Right cardiac atrium (tissue), 5 donors: Measurements from ENCODE around the gene TRIM10. TPM values are rescaled to one million over a fixed set of nuclear protein-coding genes. Genes with fewer than 3 reads are reported as not detected.
"Not testable (repeated sequence)": the region's sequence is repeated elsewhere in the genome, so short reads cannot be mapped to it uniquely, and the experiment has no call there.

Source experiments
- ATAC-seq, 2 donors: fragments of 200-7000 bp; cut with Tn5 transposase; one replicate each; pipeline versions ENCODE4 v1.8.0 to v1.9.1; 2020; ENCODE audit warnings: moderate library complexity in 2 of 2, mild to moderate bottlenecking in 1 of 2
- DNase-seq, 3 donors: peaks; one replicate each; pipeline ENCODE4 v3.0.0-alpha.2; 2020
- H3K27ac ChIP-seq: one replicate; pipeline ENCODE4 v1.5.1; 2013; ENCODE audit warnings: mild to moderate bottlenecking, low read length, control low read depth, moderate library complexity
- H3K27me3 ChIP-seq: one replicate; pipeline ENCODE4 v1.6.1; 2013; ENCODE audit not compliant: control insufficient read depth, insufficient read depth
- H3K4me1 ChIP-seq: one replicate; pipeline ENCODE4 v1.6.1; 2013; ENCODE audit warnings: low read length; ENCODE audit not compliant: control insufficient read depth, insufficient read depth
- H3K4me3 ChIP-seq: one replicate; pipeline ENCODE4 v1.5.1; 2013; ENCODE audit warnings: low read length, control low read depth
- H3K9me3 ChIP-seq: one replicate; pipeline ENCODE4 v1.6.1; 2013; ENCODE audit warnings: low read length; ENCODE audit not compliant: control insufficient read depth
- WGBS: extraction: QIAGEN DNeasy Blood & Tissue Kit; methylation state at CpG from one replicate; pipeline ENCODE4 v1.1.7; 2013; 5-methylcytosine and 5-hydroxymethylcytosine counted together
- intact Hi-C, 4 donors: fragments of 100-400 bp; cut with DNase I; formaldehyde crosslinking; loops; one replicate each; pipeline versions ENCODE4 v1.11.0 to v1.14.0; 2022 to 2023
- polyA plus RNA-seq: library from polyadenylated mRNA; stranded (reverse); fragments of 200-250 nt; gene quantifications from one replicate; pipeline ENCODE4 v1.2.3, GENCODE V29; 2013
- total RNA-seq, 4 donors: library from RNA; stranded (reverse); fragmentation: NEBNext Ultra II Directional; extraction: Animal tissue kit (Norgen Biotek cat#: 25700); gene quantifications; one replicate each; pipeline ENCODE4 v1.2.1, GENCODE V29; 2021
- donor health status: healthy with polysubstance abuse.
- donor health status: DM: no; HTN: yes; CAD: no.
- donor health status: DM: no; HTN: no; CAD: no.
- donor health status: DM: no; HTN: yes; CAD: no; lungs with severe emphysema.
- donor health status: DM: yes; HTN: yes; CAD: no.

TRIM10 gene
- total and polyA plus RNA-seq, 5 donors, result not detected

DNA sequence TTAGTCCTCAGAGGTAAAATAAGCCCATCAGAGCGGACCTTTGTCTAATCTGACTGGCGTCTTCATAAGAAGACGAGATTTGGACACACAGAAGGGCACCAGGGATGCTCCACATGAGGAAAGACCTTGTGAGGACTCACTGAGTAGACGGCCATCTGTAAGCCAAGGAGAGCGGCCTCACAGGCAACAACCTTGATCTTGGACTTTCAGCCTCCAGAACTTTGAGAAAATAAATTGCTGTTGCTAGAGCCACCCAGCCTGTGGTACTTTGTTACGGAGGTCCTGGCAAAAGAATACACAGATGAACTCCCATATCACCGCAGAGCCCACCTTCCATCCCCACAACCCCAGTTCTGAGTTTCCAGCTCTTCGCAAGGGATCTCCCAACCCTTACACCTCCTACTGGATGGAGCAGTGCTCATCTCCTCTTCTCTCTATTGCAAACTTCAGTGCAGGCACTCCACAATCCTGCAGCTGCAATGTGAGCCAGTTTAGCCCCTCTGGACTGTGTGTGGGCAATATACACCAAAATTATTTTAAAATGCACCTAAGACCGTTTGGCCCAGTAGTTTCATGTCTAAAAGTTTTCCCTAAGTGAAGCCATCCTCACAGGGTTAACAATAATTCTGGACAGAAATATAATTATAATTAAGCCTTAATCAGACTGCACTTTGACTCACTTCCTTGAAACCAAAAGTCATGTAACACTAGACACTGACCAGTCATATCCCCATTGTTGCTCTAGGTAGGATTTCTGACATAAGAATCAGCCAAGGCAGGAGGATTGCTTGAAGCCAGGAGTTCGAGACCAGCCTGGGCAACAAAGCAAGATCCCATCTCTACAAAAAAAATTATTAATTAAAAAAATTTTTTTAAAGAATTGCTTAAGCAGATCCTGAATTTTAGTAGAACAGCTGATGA is 39.3 kb downstream of the TRIM10 start:
- WGBS, result 76% methylated on average over 10 of the region's 10 CpGs
- intact Hi-C loops, result no loop called here
- Histone ChIP-seq H3K4me1 (no peaks in the 10 kb centered on the region), H3K27me3 (no peaks in the 10 kb centered on the region), H3K27ac (no peak overlapping the region), H3K4me3 (no peak overlapping the region), H3K9me3 (no peaks in the 10 kb centered on the region)
- DNase-seq (no peak), ATAC-seq (no peak)

DNA sequence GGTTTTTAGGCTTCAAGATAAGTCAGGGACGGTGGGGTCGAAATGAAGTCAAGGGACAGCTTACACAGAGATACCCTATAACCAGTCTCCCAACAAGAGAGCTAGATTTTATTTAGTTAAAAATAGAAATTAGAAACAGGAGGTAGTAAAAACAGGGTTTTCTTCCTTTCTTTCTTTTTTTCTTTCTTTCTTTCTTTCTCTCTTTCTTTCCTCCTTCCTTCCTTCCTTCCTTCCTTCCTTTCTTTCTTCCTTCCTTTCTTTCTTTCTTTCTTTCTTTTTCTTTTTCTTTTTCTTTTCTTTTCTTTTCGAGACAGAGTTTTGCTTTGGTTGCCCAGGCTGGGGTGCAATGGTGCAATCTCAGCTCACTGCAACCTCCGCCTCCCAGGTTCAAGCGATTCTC is 42.3 kb downstream of the TRIM10 start:
- H3K27ac ChIP-seq, ATAC-seq, H3K27me3 ChIP-seq, H3K4me1 ChIP-seq, intact Hi-C loops, H3K4me3 ChIP-seq, DNase-seq, H3K9me3 ChIP-seq: not testable (repeated sequence)
- WGBS, result 83% methylated on average over 5 of the region's 5 CpGs

GRCh38 chr6:30116724-30117123 is 44.3 kb downstream of the TRIM10 start:
- Histone ChIP-seq H3K4me3 (no peak overlapping the region), H3K9me3 (no peaks in the 10 kb centered on the region), H3K27me3 (peaks cover 2% of the 10 kb centered on the region), H3K4me1 (no peaks in the 10 kb centered on the region), H3K27ac (no peak overlapping the region)
- WGBS, result 75% methylated on average over 6 of the region's 6 CpGs
- DNase-seq (no peak), ATAC-seq (no peak)
- intact Hi-C loops, result no loop called here

DNA sequence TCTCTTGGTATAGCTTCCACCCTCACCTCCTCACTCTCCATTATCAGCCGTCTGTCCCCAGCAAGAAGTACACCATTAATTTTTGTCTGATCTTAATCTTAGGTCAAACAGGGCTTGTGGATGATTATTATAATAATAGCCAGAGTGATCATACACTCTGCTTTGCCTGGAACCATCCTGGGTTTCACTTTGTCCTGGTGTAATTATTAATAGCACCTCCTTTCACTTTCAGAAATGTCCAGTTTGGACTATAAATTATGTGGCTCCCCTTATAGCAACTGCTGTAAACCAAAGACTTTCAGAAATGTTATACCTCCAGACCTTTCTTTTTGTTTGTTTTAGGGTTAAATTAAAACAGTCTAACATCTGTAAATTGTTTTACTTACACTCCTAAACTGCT is 47.2 kb downstream of the TRIM10 start:
- intact Hi-C loops, result no loop called here
- WGBS, result 67% methylated on average over 1 of the region's 1 CpG

DNA sequence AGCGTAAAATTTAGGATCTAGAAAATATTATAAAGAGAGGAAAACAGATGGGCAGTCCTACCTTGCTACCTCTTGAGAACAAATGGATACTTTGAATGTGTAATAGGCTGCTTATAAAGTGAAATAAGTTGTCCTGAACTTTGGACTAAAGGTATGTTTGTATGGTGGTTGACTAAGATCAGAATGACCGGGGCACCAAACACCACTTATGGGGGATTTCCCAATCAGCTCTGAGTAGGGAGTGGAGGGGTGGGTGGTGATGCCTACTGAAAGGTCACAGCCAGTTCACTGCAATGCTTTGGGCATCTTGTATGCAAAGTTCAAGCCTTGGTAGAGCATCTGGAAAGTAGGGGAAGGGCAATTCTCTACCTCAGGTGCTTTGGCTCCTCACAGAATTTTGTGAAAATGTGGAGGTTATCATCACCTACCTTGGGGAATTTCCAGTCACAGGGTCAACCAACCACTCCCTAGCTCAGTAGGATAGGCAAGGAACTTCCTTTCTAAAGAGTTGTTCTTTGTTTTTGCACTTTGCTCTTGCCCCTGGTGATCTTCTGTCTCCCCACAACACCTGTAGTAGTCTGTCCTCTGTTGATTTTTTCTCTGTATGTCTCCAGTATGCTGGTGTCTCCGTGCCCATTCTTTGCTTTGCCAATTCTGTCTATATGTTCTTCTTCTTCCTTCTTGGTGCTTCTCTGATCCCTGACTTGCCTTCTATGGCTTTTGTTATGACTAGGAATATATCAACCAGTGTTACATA is 47.8 kb downstream of the TRIM10 start, which contains the start of gene TRIM31:
TRIM31 (minus strand) TSS at position 88 of the 757 bp plus-strand sequence. CDS start 285 bp downstream, outside the sequence.
- intact Hi-C loops, result no loop called here
- ATAC-seq (no peak), DNase-seq (no peak)
- Histone ChIP-seq H3K27me3 (peaks cover 2% of the 10 kb centered on the region), H3K4me1 (no peaks in the 10 kb centered on the region), H3K9me3 (no peaks in the 10 kb centered on the region), H3K27ac (no peak within 1 kb of the TSS), H3K4me3 (no peak within 1 kb of the TSS)
- 78% methylated on average over 3 of the region's 3 CpGs for WGBS

More for the DNA sequence above, 47.2 kb downstream of the TRIM10 start:
- Histone ChIP-seq H3K4me3 (no peak overlapping the region), H3K27me3 (peaks cover 2% of the 10 kb centered on the region), H3K27ac (no peak overlapping the region), H3K4me1 (no peaks in the 10 kb centered on the region), H3K9me3 (no peaks in the 10 kb centered on the region)
- ATAC-seq (no peak), DNase-seq (no peak)

GRCh38 chr6:30112402-30112994 is 48.5 kb downstream of the TRIM10 start:
- DNase-seq (no peak), ATAC-seq (no peak)
- Histone ChIP-seq H3K4me1 (no peaks in the 10 kb centered on the region), H3K9me3 (no peaks in the 10 kb centered on the region), H3K27ac (no peak overlapping the region), H3K4me3 (no peak overlapping the region), H3K27me3 (peaks cover 2% of the 10 kb centered on the region)
- 76% methylated on average over 10 of the region's 10 CpGs for WGBS
- intact Hi-C loops, result no loop called here

- ATAC-seq, result no peak
- WGBS, result 30% methylated on average over 27 of the region's 27 CpGs
Observed at GRCh38 chr6:30111266-30111856, 49.6 kb downstream of the TRIM10 start.

GRCh38 chr6:30104661-30105060 is 56.4 kb downstream of the TRIM10 start:
- Histone ChIP-seq H3K4me1 (peaks cover 2% of the 10 kb centered on the region), H3K27ac (no peak overlapping the region), H3K9me3 (no peaks in the 10 kb centered on the region), H3K4me3 (no peak overlapping the region), H3K27me3 (no peaks in the 10 kb centered on the region)
- DNase-seq, result no peak
- no peak for ATAC-seq
- intact Hi-C loops, result loop anchor here in 1 of 4 donors (5.0 kb wide), 1 partner anchor 37 kb away; the partner anchor contains the start of gene PPP1R11
- WGBS, result 86% methylated on average over 2 of the region's 2 CpGs

More at GRCh38 chr6:30111266-30111856, 49.6 kb downstream of the TRIM10 start:
- intact Hi-C loops, result no loop called here
- no peaks in the 10 kb centered on the region for H3K4me1 ChIP-seq
- H3K9me3 ChIP-seq, result no peaks in the 10 kb centered on the region
- no peak overlapping the region for H3K27ac ChIP-seq
- no peak overlapping the region for H3K4me3 ChIP-seq
- DNase-seq, result no peak
- H3K27me3 ChIP-seq, result peaks cover 2% of the 10 kb centered on the region

GRCh38 chr6:30103872-30104179 is 57.2 kb downstream of the TRIM10 start:
- no peak for ATAC-seq
- Histone ChIP-seq H3K4me1 (peaks cover 2% of the 10 kb centered on the region), H3K27ac (no peak overlapping the region), H3K27me3 (no peaks in the 10 kb centered on the region), H3K4me3 (peak overlapping the region; percentile 49), H3K9me3 (no peaks in the 10 kb centered on the region)
- DNase-seq, result no peak
- WGBS, result 45% methylated on average over 3 of the region's 3 CpGs
- intact Hi-C loops, result loop anchor here in 1 of 4 donors (2.0 to 5.0 kb wide), 2 partner anchors 27 to 37 kb away; partner anchors contain the start of gene PPP1R11

DNA sequence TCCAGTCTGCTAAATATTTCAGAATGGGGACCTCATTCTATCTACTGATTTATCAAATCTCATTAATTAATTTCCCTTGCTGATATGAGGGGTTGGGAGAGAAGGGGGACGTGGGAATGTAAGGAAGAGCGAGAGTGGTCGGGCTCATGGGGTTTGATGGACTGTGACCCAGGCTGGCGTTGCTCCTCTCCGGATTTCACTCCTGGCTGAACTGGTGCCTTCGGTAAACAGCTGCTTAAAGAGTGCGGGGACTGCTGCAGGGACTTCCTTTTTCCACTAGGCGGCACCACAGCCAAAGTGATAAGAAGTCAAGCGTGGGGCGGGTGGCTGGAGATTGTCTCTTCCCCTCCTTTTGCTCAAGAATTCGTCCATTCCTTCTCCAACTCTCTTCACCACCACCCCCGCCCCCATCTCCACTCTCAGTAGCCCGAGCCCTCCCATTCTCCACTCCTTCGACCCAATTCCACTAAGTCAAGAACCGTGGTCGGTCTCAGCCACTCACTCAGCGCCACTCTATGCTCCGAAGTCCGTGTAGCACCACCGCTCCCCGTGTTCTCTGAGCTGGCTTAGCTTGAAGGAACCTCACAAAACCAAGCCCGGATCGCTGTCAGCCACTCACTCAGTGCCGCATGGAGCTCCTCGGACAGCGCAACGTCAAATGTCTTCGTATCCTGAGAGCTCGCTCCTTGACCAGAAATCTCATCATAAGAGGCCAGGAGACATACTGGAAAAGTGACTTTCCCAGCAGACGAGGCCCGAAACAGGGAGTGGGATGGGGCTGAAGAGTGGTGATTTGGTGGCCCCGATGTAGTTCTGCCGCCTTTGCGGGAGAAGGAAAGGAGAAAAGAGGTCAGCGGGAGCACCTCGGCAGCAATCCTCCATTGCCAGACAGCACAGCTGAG is 57.8 kb downstream of the TRIM10 start:
- DNase-seq (peak; percentile 80 to 93 (median 91)), ATAC-seq (peak; percentile 81 to 83)
- H3K4me1 ChIP-seq, result peaks cover 2% of the 10 kb centered on the region
- WGBS, result 4% methylated on average over 36 of the region's 36 CpGs
- no peaks in the 10 kb centered on the region for H3K9me3 ChIP-seq
- H3K27ac ChIP-seq, result peak overlapping the region; percentile 47
- peak overlapping the region; percentile 49 for H3K4me3 ChIP-seq
- no peaks in the 10 kb centered on the region for H3K27me3 ChIP-seq
- intact Hi-C loops, result loop anchor here in 1 of 4 donors (2.0 to 5.0 kb wide), 2 partner anchors 28 to 36 kb away; partner anchors contain the start of gene PPP1R11
